ENCODE data around the gene ZBTB7C.

The ZBTB7C gene

GRCh38 chr18:48413342-48413741 is 4.2 kb upstream of the ZBTB7C start:
- no peak for DNase-seq (ENCODE audit: low spot score)
- no peak for TF ChIP-seq CTCF (IDR thresholded peaks at IDR 0.05; ENCODE audit: extremely low read depth, missing control alignments)

DNA sequence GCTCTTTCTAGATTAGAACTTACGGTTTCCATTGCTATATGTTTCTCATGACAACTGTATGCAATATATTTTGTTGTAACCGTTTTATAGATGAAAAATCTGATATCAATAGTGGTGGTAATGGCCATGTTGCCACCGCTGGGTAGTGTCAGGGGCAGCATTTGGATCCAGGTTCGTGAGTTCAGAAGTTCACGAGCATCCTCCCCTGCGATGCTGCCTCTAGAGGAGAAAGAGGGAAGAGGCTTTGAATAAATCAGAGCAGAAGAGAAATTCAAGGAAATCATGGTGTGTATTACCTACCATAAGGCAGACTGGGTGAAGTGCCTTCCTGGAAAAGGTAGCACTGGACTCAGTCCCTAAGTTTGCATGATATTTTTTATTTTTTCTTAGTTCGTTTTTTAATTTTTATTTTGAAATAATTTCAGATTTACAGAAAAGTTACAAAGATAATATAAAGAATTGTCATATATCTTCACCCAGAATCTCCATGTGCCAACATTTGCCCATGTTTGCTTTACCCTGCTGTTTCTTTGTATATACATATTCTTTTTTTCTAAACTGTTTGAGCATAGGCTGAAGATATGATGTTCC is 3.3 kb upstream of the ZBTB7C start:
- TF ChIP-seq CTCF (IDR thresholded peaks at IDR 0.05; ENCODE audit: extremely low read depth, missing control alignments) = peak; percentile 54
- peak; percentile 48 for DNase-seq (ENCODE audit: low spot score)

GRCh38 chr18:48410095-48410920 is 1.1 kb upstream of the ZBTB7C start:
- DNase-seq (ENCODE audit: low spot score) = peak; percentile 94

GRCh38 chr18:48409591-48410094 is 460 bp upstream of the ZBTB7C start:
- no peak for TF ChIP-seq CTCF (IDR thresholded peaks at IDR 0.05; ENCODE audit: extremely low read depth, missing control alignments)
- peak; percentile 51 for DNase-seq (ENCODE audit: low spot score)

More at GRCh38 chr18:48410095-48410920, 1.1 kb upstream of the ZBTB7C start:
- TF ChIP-seq CTCF (IDR thresholded peaks at IDR 0.05; ENCODE audit: extremely low read depth, missing control alignments) = no peak

DNA sequence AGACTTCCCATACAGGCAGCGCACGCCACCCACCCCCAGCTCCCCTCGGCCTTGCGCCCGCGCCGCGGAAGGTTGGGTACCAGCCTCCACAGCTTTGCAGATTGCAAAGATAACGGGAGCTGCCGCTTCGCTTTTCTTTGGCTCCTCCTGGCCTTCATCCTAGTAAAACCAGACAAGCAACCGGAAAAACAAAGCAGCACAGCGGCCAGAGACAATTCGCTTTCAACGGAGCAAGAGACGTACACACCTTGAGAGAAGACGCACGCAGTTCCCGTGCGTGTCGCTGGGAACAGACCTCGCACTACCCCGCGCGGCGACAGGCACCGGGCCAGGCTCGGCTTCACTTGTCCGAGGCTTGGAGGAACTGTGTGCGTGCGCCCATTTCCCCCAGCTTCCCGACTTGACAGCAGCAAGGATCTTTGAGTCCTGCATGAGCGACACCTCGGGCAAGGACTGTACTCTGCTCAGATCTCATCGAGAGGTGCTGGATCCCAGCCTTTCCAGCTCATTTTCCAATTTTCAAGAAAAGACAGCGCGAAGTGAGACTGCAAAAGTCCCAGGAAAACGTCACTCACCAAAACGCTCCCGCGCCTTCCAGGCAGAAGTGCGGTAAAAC is 964 bp downstream of the ZBTB7C start:
- DNase-seq (ENCODE audit: low spot score) = peak; percentile 21
- TF ChIP-seq CTCF (IDR thresholded peaks at IDR 0.05; ENCODE audit: extremely low read depth, missing control alignments) = no peak

DNA sequence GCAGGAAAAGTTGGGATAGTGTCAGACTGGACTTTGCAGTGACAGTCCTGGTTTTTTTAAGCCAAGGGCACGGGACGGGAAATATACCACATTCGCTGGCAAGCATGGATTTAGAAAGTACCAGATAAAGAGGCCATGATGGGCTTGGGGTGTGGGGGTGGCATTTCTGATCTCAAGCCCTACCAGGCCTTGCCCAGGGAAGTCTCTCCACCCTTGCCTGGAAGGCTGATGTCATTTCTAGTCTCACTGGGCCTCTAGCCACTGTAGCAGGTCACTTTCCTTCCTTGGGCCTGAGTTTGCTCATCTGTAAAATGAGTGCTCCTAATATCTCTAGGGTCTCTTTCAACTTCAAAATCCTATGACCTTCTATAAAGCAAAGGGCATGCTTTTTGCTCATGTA is 1.8 kb downstream of the ZBTB7C start:
- TF ChIP-seq CTCF (IDR thresholded peaks at IDR 0.05; ENCODE audit: extremely low read depth, missing control alignments) = no peak
- no peak for DNase-seq (ENCODE audit: low spot score)

- DNase-seq (ENCODE audit: low spot score) = no peak
- no peak for TF ChIP-seq CTCF (IDR thresholded peaks at IDR 0.05; ENCODE audit: extremely low read depth, missing control alignments)
Measured at GRCh38 chr18:48405978-48406377, 3.2 kb downstream of the ZBTB7C start.
